H9 (cell line): ENCODE results near the gene MGARP. TPM values are rescaled to one million over a fixed set of nuclear protein-coding genes. Genes with fewer than 3 reads are reported as not detected.

Source experiments
- DNase-seq: peaks from one replicate; pipeline ENCODE4 v3.0.0-alpha.2; 2017
- H2AFZ ChIP-seq: one replicate; pipeline ENCODE4 v1.6.1; 2013; ENCODE audit warnings: mild to moderate bottlenecking, low read length, control low read depth, moderate library complexity
- H2AK5ac ChIP-seq: 2 replicates; pipeline ENCODE4 v1.6.1; 2013; ENCODE audit warnings: low read length, control low read depth, mixed read lengths; ENCODE audit not compliant: insufficient read length
- H2BK120ac ChIP-seq: one replicate; pipeline ENCODE4 v1.6.1; 2013; ENCODE audit warnings: low read depth, mild to moderate bottlenecking, low read length, control low read depth, inconsistent platforms; ENCODE audit not compliant: poor library complexity, severe bottlenecking
- H2BK12ac ChIP-seq: 2 replicates; pipeline ENCODE4 v1.6.1; 2013; ENCODE audit warnings: low read length, control low read depth, mixed read lengths, low read depth; ENCODE audit not compliant: insufficient read length
- H2BK15ac ChIP-seq: 2 replicates; pipeline ENCODE4 v1.6.1; 2013; ENCODE audit warnings: low read depth, low read length, control low read depth
- H2BK20ac ChIP-seq: one replicate; pipeline ENCODE4 v1.6.1; 2013; ENCODE audit warnings: low read depth, mild to moderate bottlenecking, low read length, control low read depth, inconsistent platforms; ENCODE audit not compliant: poor library complexity, severe bottlenecking
- H2BK5ac ChIP-seq: 2 replicates; pipeline ENCODE4 v1.6.1; 2013; ENCODE audit warnings: low read length, control low read depth, mixed read lengths; ENCODE audit not compliant: insufficient read length
- H3K14ac ChIP-seq: 2 replicates; pipeline ENCODE4 v1.6.1; 2013; ENCODE audit warnings: low read length, control low read depth; ENCODE audit not compliant: insufficient read depth
- H3K18ac ChIP-seq: 2 replicates; pipeline ENCODE4 v1.6.1; 2013; ENCODE audit warnings: low read depth, mild to moderate bottlenecking, mixed read lengths, low read length, control low read depth; ENCODE audit not compliant: insufficient read length
- H3K23ac ChIP-seq: 2 replicates; pipeline ENCODE4 v1.6.1; 2013; ENCODE audit warnings: low read length, control low read depth, mixed read lengths, low read depth; ENCODE audit not compliant: insufficient read length
- H3K23me2 ChIP-seq: 2 replicates; pipeline ENCODE4 v1.6.1; 2013; ENCODE audit warnings: low read depth, mild to moderate bottlenecking, mixed read lengths, low read length, control low read depth; ENCODE audit not compliant: insufficient read length, poor library complexity, severe bottlenecking
- H3K27ac ChIP-seq: 2 replicates; pipeline ENCODE4 v1.5.1; 2013; ENCODE audit warnings: low read length, control low read depth, mixed read lengths, low read depth; ENCODE audit not compliant: insufficient read length
- H3K27me3 ChIP-seq: 2 replicates; pipeline ENCODE4 v1.6.1; 2013; ENCODE audit warnings: low read length, control low read depth, inconsistent platforms; ENCODE audit not compliant: insufficient read depth
- H3K4ac ChIP-seq: 2 replicates; pipeline ENCODE4 v1.6.1; 2013; ENCODE audit warnings: low read depth, mild to moderate bottlenecking, control low read depth, inconsistent platforms, low read length, moderate library complexity
- H3K4me1 ChIP-seq: 2 replicates; pipeline ENCODE4 v1.6.1; 2013; ENCODE audit warnings: low read length, control low read depth, inconsistent platforms; ENCODE audit not compliant: insufficient read depth
- H3K4me2 ChIP-seq: 2 replicates; pipeline ENCODE4 v1.6.1; 2013; ENCODE audit warnings: low read length, control low read depth, mixed read lengths; ENCODE audit not compliant: insufficient read length, insufficient read depth
- H3K56ac ChIP-seq: 2 replicates; pipeline ENCODE4 v1.6.1; 2013; ENCODE audit warnings: low read depth, mild to moderate bottlenecking, mixed read lengths, low read length, control low read depth; ENCODE audit not compliant: insufficient read length
- H3K79me1 ChIP-seq: 2 replicates; pipeline ENCODE4 v1.6.1; 2013; ENCODE audit warnings: low read depth, mild to moderate bottlenecking, moderate library complexity, low read length, control low read depth, inconsistent platforms; ENCODE audit not compliant: insufficient read depth, poor library complexity, severe bottlenecking
- H3K79me2 ChIP-seq: 2 replicates; pipeline ENCODE4 v1.6.1; 2013; ENCODE audit warnings: low read length, control low read depth, inconsistent platforms; ENCODE audit not compliant: insufficient read depth
- H3K9ac ChIP-seq: 2 replicates; pipeline ENCODE4 v1.6.1; 2013; ENCODE audit warnings: low read length, control low read depth, mixed read lengths; ENCODE audit not compliant: insufficient read length; ENCODE audit errors: extremely low read depth
- H3K9me3 ChIP-seq: one replicate; pipeline ENCODE4 v1.6.1; 2013; ENCODE audit warnings: low read depth, low read length, inconsistent platforms; ENCODE audit not compliant: control insufficient read depth
- H3T11ph ChIP-seq: one replicate; pipeline ENCODE4 v1.6.1; 2013; ENCODE audit warnings: mild to moderate bottlenecking, low read length, control low read depth, inconsistent platforms
- H4K20me1 ChIP-seq: one replicate; pipeline ENCODE4 v1.6.1; 2013; ENCODE audit not compliant: control insufficient read depth, insufficient read length, insufficient read depth
- H4K5ac ChIP-seq: 2 replicates; pipeline ENCODE4 v1.6.1; 2013; ENCODE audit warnings: low read depth, mild to moderate bottlenecking, mixed read lengths, low read length, control low read depth; ENCODE audit not compliant: insufficient read length
- H4K8ac ChIP-seq: replicated peaks from 2 replicates; pipeline ENCODE4 v1.6.1; 2013; ENCODE audit warnings: low read length, control low read depth, mixed read lengths, low read depth; ENCODE audit not compliant: insufficient read length
- H4K91ac ChIP-seq: 2 replicates; pipeline ENCODE4 v1.6.1; 2013; ENCODE audit warnings: low read depth, mild to moderate bottlenecking, moderate library complexity, mixed read lengths, low read length, control low read depth; ENCODE audit not compliant: insufficient read length
- H3K27ac Mint-ChIP-seq, 3 experiments: 2 replicates in 2 of 3; 3 replicates in 1 of 3; pipeline ENCODE4 v1.8.0; 2020 to 2021; ENCODE audit warnings: mixed read lengths in 3 of 3, mild to moderate bottlenecking in 1 of 3, moderate library complexity in 1 of 3
- H3K27me3 Mint-ChIP-seq: 2 replicates; pipeline ENCODE4 v1.8.0; 2021; ENCODE audit warnings: low read depth, mild to moderate bottlenecking, moderate library complexity, mixed read lengths
- H3K36me3 Mint-ChIP-seq, 3 experiments: 2 replicates in 2 of 3; 3 replicates in 1 of 3; pipeline ENCODE4 v1.8.0; 2020 to 2021; ENCODE audit warnings: low read depth in 3 of 3, mixed read lengths in 3 of 3; ENCODE audit not compliant: insufficient read depth in 1 of 3
- H3K4me1 Mint-ChIP-seq, 2 experiments: 2 replicates each; pipeline ENCODE4 v1.8.0; 2020; ENCODE audit warnings: mixed read lengths in 2 of 2
- H3K4me3 Mint-ChIP-seq, 2 experiments: 2 replicates in 1 of 2; 3 replicates in 1 of 2; pipeline ENCODE4 v1.8.0; 2020 to 2021; ENCODE audit warnings: mild to moderate bottlenecking in 2 of 2, mixed read lengths in 2 of 2, moderate library complexity in 1 of 2
- H3K9me3 Mint-ChIP-seq, 2 experiments: 2 replicates in 1 of 2; 3 replicates in 1 of 2; pipeline ENCODE4 v1.8.0; 2020; ENCODE audit warnings: mild to moderate bottlenecking in 2 of 2, mixed read lengths in 2 of 2, moderate library complexity in 1 of 2
- WGBS: extraction: QIAGEN DNeasy Blood & Tissue Kit; methylation state at CpG from one replicate; pipeline ENCODE4 v1.1.7; 2013; ENCODE audit warnings: missing lambda C conversion rate, low lambda C conversion rate, mixed read lengths; ENCODE audit not compliant: insufficient read length; ENCODE audit errors: extremely low coverage; 5-methylcytosine and 5-hydroxymethylcytosine counted together
- total RNA-seq: library from RNA; stranded (reverse); gene quantifications from 2 replicates; pipeline ENCODE4 v1.2.1, GENCODE V29; 2021
- TF ChIP-seq, protein P1 (sequence below): fragments of 200-600 bp; sonication (generic); conservative IDR thresholded peaks from 3 replicates; pipeline ENCODE4 v1.8.0; 2021; ENCODE audit warnings: antibody characterized with exemption, mild to moderate bottlenecking

The MGARP gene
- total RNA-seq, 1 experiment from 2014 or later: 4.0 TPM

DNA sequence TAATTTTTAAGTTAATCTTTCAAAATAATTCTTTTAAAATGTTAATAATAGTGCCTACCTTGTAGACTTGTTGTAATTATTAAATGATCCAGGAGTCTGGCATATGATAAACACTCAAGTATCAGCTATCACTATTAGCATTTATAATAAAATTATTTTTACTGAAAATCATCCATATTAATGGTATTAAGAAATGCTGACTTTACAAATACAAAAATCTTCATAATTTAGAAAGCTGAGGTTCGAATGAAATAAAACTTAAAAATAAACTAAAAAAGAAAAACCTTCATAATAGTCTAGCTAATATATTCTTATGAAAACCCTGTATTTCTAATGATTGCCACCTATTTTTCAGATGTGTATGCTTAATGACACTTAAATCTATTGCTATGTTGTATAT lies 5.2 kb downstream of the MGARP start:
- H4K8ac ChIP-seq: no peak overlapping the region
- DNase-seq: no peak
- H3K9me3 Mint-ChIP-seq: no peaks in the 10 kb centered on the region
- H3K4me1 Mint-ChIP-seq: peaks cover 7 to 9% of the 10 kb centered on the region in 2 experiments
- H3K4me1 ChIP-seq: no peaks in the 10 kb centered on the region
- peaks cover 4% of the 10 kb centered on the region for H3K23me2 ChIP-seq
- no peak overlapping the region for H2BK12ac ChIP-seq
- no peaks in the 10 kb centered on the region for H3K9me3 ChIP-seq
- no peak overlapping the region for H3K4me3 Mint-ChIP-seq
- no peak overlapping the region for H3K27ac Mint-ChIP-seq
- no peak overlapping the region for H2AFZ ChIP-seq
- H2BK20ac ChIP-seq: no peak overlapping the region
- H3K27ac ChIP-seq: no peak overlapping the region
- no peak overlapping the region for H2BK5ac ChIP-seq
- H3K79me1 ChIP-seq: no peaks in the 10 kb centered on the region
- H3K9ac ChIP-seq: no peak overlapping the region
- H3T11ph ChIP-seq: no peak overlapping the region
- H3K36me3 Mint-ChIP-seq: no peaks in the 10 kb centered on the region
- no peak overlapping the region for H3K4ac ChIP-seq
- no peaks in the 10 kb centered on the region for H3K79me2 ChIP-seq
- no peak overlapping the region for H2BK15ac ChIP-seq
- no peak overlapping the region for H3K56ac ChIP-seq
- H4K91ac ChIP-seq: no peak overlapping the region
- no peak overlapping the region for H3K23ac ChIP-seq
- H3K18ac ChIP-seq: no peak overlapping the region
- no peak overlapping the region for H3K14ac ChIP-seq
- no CpG with 5 or more reads among the region's 1 CpG for WGBS
- peaks cover 25% of the 10 kb centered on the region for H3K27me3 Mint-ChIP-seq
- no peak overlapping the region for H2BK120ac ChIP-seq
- no peak overlapping the region for H4K5ac ChIP-seq
- H4K20me1 ChIP-seq: no peaks in the 10 kb centered on the region
- TF ChIP-seq, protein P1, sequence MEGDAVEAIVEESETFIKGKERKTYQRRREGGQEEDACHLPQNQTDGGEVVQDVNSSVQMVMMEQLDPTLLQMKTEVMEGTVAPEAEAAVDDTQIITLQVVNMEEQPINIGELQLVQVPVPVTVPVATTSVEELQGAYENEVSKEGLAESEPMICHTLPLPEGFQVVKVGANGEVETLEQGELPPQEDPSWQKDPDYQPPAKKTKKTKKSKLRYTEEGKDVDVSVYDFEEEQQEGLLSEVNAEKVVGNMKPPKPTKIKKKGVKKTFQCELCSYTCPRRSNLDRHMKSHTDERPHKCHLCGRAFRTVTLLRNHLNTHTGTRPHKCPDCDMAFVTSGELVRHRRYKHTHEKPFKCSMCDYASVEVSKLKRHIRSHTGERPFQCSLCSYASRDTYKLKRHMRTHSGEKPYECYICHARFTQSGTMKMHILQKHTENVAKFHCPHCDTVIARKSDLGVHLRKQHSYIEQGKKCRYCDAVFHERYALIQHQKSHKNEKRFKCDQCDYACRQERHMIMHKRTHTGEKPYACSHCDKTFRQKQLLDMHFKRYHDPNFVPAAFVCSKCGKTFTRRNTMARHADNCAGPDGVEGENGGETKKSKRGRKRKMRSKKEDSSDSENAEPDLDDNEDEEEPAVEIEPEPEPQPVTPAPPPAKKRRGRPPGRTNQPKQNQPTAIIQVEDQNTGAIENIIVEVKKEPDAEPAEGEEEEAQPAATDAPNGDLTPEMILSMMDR: no peak
- H3K27me3 ChIP-seq: peaks cover 9% of the 10 kb centered on the region; the same call in 1 of the 2 replicates
- H3K4me2 ChIP-seq: no peak overlapping the region
- H2AK5ac ChIP-seq: no peak overlapping the region
